Stimulated activated CD4-positive, alpha-beta T cell treated with anti-CD3 and anti-CD28 coated beads, Interleukin-4, amount 100 ng/mL, for 48 hours (primary cell): ENCODE results near the gene PARD3.
"Not testable (repeated sequence)": the region's sequence is repeated elsewhere in the genome, so short reads cannot be mapped to it uniquely, and the experiment has no call there.

Experiments
- DNase-seq, 2 donors: peaks; one replicate each; pipeline ENCODE4 v3.0.0-alpha.2; 2020; ENCODE audit warnings: low read depth in 2 of 2

The PARD3 gene

GRCh38 chr10:34299105-34299611 lies 515.9 kb downstream of the PARD3 start:
- DNase-seq: no peak

- DNase-seq: no peak
Observed at GRCh38 chr10:34298346-34298818, 516.7 kb downstream of the PARD3 start.

- no peak for DNase-seq
Observed at GRCh38 chr10:34297541-34298345, 517.4 kb downstream of the PARD3 start.

GRCh38 chr10:34295142-34295548 lies 520.0 kb downstream of the PARD3 start:
- DNase-seq: no peak

- DNase-seq: no peak
Observed at GRCh38 chr10:34294137-34294536, 521.0 kb downstream of the PARD3 start.

- no peak for DNase-seq
Observed at GRCh38 chr10:34292675-34293074, 522.4 kb downstream of the PARD3 start.

- DNase-seq: no peak
Observed at GRCh38 chr10:34292194-34292565, 522.9 kb downstream of the PARD3 start.

GRCh38 chr10:34291466-34292193 lies 523.5 kb downstream of the PARD3 start:
- DNase-seq: no peak

- no peak for DNase-seq
Observed at GRCh38 chr10:34290412-34291081, 524.5 kb downstream of the PARD3 start.

GRCh38 chr10:34288634-34289033 lies 526.5 kb downstream of the PARD3 start:
- DNase-seq: no peak

- no peak for DNase-seq
Observed at GRCh38 chr10:34286136-34286739, 528.9 kb downstream of the PARD3 start.

- no peak for DNase-seq
Observed at GRCh38 chr10:34281661-34282582, 533.2 kb downstream of the PARD3 start.

- DNase-seq: no peak
Observed at GRCh38 chr10:34280599-34281374, 534.3 kb downstream of the PARD3 start.

- no peak for DNase-seq
Observed at GRCh38 chr10:34275626-34276130, 539.4 kb downstream of the PARD3 start.

GRCh38 chr10:34274906-34275305 lies 540.2 kb downstream of the PARD3 start:
- no peak for DNase-seq

GRCh38 chr10:34273340-34273739 lies 541.8 kb downstream of the PARD3 start:
- no peak for DNase-seq

GRCh38 chr10:34272316-34272715 lies 542.8 kb downstream of the PARD3 start:
- no peak for DNase-seq

- not testable (repeated sequence) for DNase-seq
Observed at GRCh38 chr10:34268410-34268809, 546.7 kb downstream of the PARD3 start.

- no peak for DNase-seq
Observed at GRCh38 chr10:34262985-34263384, 552.1 kb downstream of the PARD3 start.

- DNase-seq: no peak
Observed at GRCh38 chr10:34260904-34261303, 554.2 kb downstream of the PARD3 start.
